A172 (cell line): ENCODE results near the gene CLDN34. TPM values are rescaled to one million over a fixed set of nuclear protein-coding genes. Genes with fewer than 3 reads are reported as not detected.

Experiments used
- DNase-seq: peaks from one replicate; pipeline ENCODE4 v3.0.0-alpha.2; 2015; ENCODE audit warnings: low spot score
- total RNA-seq: library from RNA; depleted of rRNA; stranded (reverse); fragments of >200 nt; shearing (Covaris generic); gene quantifications from 2 replicates; pipeline ENCODE4 v1.2.3, GENCODE V29; 2014; rRNA removed

CLDN34 gene, protein sequence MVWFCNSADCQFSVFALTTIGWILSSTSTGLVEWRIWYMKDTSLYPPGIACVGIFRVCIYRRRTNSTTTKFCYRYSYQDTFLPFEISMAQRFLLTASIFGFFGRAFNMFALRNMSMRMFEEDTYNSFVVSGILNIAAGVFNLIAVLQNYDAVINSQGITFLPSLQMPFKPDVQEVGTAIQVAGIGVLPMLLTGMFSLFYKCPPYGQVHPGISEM
- not detected in 2 replicates for total RNA-seq

DNA sequence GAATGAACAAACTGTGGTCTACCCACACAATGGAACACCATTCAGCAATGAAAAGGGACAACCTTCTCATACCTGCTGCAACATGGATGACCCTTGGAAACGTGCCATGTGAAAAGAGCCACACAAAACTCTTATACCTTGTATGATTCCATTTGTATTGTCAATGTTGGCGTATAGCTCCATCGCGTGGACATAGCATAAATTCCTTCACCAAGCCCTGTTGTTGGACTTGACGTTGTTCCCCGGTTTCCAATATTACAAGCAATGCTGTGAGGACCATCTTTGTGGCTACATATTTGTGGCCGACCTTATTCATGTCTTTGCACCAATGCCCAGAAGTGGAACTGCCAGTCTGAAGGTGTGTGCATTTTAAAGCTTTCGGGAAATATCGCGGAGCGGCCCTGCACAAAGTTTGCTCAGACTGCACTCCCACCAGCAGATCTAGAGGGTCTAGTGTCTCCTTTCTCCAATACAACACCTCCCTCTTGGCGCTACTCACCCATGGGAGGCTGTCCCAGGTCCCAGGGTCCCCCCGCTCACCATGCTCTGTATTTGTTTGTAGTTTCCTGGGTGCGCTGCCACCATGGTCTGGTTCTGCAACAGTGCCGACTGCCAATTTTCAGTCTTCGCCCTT lies at the start of gene CLDN34:
TSS of gene CLDN34 (plus strand) at position 584 of the 634 bp plus-strand sequence. CDS start at position 584, 0 bp downstream.
- DNase-seq, result no peak

- DNase-seq, result no peak
These were observed 49.3 kb upstream of the CLDN34 start for GRCh38 chrX:9917861-9918260.

DNA sequence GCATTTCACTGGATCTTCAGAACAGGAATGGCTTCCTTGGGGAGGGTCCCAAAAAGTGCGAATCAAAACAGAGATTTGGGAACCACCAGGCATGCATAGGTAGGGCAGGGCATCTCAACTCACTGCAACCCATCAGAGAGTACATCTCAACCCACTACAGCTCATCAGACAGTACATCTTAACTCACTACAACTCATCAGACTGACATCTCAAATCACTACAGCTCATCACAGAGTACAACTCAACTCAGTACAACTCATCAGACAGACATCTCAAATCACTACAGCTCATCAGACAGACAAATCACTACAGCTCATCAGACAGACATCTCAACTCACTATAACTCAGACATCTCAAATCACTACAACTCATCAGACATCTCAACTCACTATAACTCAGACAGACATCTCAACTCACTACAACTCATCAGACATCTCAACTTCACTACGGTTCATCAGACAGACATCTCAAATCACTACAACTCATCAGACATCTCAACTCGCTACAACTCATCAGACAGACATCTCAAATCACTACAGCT lies 47.5 kb upstream of the CLDN34 start:
- no peak for DNase-seq

DNA sequence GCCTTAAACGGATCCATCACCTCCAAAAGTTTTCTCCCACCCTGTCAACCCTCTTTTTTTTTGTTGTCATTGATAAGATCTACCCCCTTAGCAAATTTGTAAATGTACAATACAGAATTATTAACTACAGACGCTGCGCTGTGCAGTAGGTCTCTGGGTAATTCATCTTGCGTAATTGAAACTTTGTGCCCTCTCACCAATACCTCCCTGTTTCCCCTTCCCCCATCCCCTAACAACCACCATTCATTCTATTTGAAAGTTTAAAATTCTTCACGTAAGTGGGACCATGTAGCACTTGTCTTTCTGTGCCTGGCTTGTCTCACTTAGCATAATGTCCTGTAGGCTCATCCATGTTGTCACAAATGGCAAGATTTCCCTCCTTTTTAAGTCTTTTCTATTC lies 45.8 kb upstream of the CLDN34 start:
- DNase-seq, result no peak

- no peak for DNase-seq
These were observed 43.8 kb upstream of the CLDN34 start for GRCh38 chrX:9923357-9923756.

DNA sequence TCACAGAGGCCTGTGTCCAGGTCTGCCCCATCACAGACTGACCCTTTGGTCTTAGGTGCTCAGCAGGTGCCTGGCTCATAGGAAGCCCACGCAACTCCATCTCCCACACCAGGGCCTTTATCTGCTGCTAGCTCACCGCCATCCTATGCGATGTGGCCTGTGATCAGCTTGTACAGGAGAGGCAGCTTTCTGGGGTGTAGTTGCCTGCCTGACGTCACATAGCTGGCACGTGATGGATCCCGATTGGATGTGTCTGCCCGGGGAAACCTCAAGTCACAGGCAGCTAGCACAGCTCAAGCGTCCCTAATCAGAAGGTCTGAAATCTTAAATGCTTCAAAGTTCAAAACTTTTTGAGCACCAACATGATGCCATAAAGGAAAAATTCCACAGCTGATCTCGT lies 41.2 kb upstream of the CLDN34 start:
- no peak for DNase-seq

GRCh38 chrX:9927698-9928482 lies 39.3 kb upstream of the CLDN34 start:
- DNase-seq, result no peak

- DNase-seq, result no peak
These were observed 31.7 kb upstream of the CLDN34 start for GRCh38 chrX:9935436-9935835.

DNA sequence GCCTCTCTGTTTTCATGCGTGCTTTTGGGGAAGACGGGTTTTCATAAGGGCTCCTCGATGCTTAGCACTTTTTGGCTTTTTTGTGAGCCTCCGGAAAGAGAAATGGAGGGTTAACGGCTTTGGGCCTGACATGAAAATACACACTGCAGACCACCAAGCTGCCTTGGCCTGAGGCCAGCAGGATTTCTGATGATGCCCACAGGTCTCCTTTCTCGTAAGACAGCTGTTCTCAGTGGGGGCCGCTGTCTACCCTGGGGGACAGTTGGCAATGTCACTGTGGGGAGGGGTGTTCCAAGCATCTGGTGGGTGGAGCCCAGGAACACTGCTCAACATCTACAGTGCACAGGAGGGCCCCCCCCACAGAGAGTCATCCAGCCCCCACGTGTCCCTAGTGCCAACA lies 29.4 kb upstream of the CLDN34 start:
- DNase-seq, result no peak

DNA sequence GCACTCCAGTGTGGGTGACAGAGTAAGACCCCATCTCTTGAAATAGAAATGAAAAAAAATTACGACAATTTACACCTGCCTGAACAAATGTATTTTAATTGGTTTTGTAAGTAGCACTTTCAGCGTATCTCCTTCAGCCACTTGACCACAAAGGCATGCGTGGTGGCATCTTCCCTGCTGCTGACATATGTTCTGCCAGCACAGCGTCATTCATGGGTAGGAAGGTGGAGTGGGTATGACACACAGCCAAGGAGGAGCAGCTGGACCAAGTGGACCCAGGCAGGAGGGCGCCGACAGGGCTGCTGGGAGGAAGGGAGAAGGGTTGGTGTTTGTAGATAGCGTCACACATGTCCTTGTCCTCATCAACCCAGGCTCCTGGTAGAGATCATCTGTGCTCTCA lies 28.6 kb upstream of the CLDN34 start:
- DNase-seq, result no peak

- DNase-seq, result peak; percentile 98
These were observed 26.7 kb upstream of the CLDN34 start for GRCh38 chrX:9940421-9940820.

GRCh38 chrX:9942086-9942485 lies 25.1 kb upstream of the CLDN34 start:
- DNase-seq, result no peak

GRCh38 chrX:9943420-9943819 lies 23.7 kb upstream of the CLDN34 start:
- DNase-seq, result no peak

GRCh38 chrX:9947131-9947794 lies 19.9 kb upstream of the CLDN34 start:
- DNase-seq, result no peak

GRCh38 chrX:9948406-9948805 lies 18.8 kb upstream of the CLDN34 start:
- DNase-seq, result no peak

DNA sequence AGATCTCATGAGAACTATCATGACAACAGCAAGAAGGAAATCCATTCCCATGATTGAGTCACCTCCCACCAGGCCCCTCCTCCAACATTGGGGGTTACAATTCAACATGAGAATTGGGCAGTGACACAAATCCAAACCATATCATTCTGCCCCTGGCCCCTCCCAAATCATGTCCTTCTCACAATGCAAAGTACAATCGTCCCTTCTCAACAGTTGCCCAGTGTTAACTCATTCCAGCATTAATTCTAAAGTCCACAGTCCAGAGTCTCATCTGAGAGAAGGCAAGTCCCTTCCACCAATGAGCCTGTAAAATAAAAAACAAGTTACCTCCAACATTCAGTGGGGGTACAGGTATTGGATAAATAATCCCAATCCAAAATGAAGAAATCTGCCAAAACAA lies 14.9 kb upstream of the CLDN34 start:
- no peak for DNase-seq

- no peak for DNase-seq
These were observed 13.8 kb upstream of the CLDN34 start for GRCh38 chrX:9953396-9953795.

- no peak for DNase-seq
These were observed 11.7 kb upstream of the CLDN34 start for GRCh38 chrX:9955506-9955905.

DNA sequence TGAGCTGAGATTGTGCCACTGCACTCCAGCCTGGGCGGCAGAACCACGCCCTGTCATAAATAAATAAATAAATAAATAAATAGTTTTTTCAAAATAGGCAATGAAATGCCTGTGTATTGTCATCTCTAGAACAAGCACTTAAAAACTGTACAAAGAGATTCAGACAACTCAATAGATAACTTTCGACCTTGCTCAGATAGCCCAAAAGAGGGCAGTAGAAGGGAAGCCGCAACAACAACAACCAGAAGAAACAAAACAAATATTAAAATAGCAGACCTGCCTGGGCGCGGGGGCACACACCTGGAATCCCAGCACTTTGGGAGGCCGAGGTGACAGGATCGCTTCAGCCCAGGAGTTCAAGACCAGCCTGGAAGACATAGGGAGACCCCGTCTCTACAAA lies 9.4 kb upstream of the CLDN34 start:
- DNase-seq, result no peak

GRCh38 chrX:9958183-9958582 lies 9.0 kb upstream of the CLDN34 start:
- DNase-seq, result no peak

DNA sequence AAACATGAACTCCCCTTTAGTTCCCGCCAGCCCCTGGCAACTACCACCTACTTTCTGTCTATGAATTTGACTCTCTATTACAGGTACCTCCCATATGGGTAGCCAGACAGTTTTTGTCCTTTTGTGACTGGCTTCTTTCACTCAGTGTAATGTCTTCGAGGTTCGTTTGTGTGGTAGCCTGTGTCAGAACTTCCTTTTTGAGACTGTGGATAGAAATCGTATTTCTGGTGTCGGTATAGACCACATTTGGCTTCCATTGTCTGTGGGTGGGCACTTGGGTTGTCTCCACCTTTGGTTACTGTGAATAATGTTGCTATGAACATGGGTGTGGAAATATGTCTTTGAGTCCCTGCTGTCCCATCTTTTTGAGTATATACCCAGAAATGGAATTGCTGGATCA lies 5.4 kb upstream of the CLDN34 start:
- no peak for DNase-seq

GRCh38 chrX:9977635-9978034 lies 10.5 kb downstream of the CLDN34 start:
- no peak for DNase-seq
